A549 (cell line): Measurements from ENCODE around the gene MSI2. TPM values are rescaled to one million over a fixed set of nuclear protein-coding genes. Genes with fewer than 3 reads are reported as not detected.
A peak's percentile ranks its signal among the peaks of the same experiment; 100 is the strongest.

Experiments
- ATAC-seq, 2 experiments: fragments of 200-7000 bp in 1 of 2; fragments of >200 bp in 1 of 2; cut with Nextera tagmentation in 1 of 2; cut with Tn5 transposase in 1 of 2; 3 replicates each; pipeline versions ENCODE4 v1.8.0 to v1.9.1; 2018 to 2020; ENCODE audit warnings: mild to moderate bottlenecking in 1 of 2, moderate library complexity in 1 of 2
- CTCF ChIA-PET: fragments of 300-600 bp; sonication (Branson Sonifier 250); formaldehyde crosslinking; extraction: SDS; loops from one replicate; lab custom pipeline; 2021; ENCODE audit warnings: antibody characterized with exemption, inconsistent platforms; lab: Yijun Ruan, JAX
- POLR2A ChIA-PET: fragments of 350-600 bp; formaldehyde crosslinking; extraction: SDS; loops from one replicate; lab custom pipeline; 2021; ENCODE audit warnings: antibody characterized with exemption, inconsistent platforms; lab: Yijun Ruan, JAX
- DNase-seq, 2 experiments: peaks; one replicate each; pipeline versions ENCODE4 v3.0.0 to v3.0.0-alpha.2; 2011 to 2016; ENCODE audit warnings: low read depth in 1 of 2, low spot score in 1 of 2
- FAIRE-seq: peaks from 2 replicates; lab custom pipeline; 2011; peaks lifted over from hg19 to GRCh38; lab: Jason Lieb, UNC
- H3K27ac ChIP-seq, 2 experiments: fragments of >200 bp; sonication (Bioruptor Twin); formaldehyde crosslinking; 3 replicates each; pipeline ENCODE4 v1.5.1; 2016 to 2017
- H3K4me1 ChIP-seq: fragments of >200 bp; sonication (Bioruptor Twin); formaldehyde crosslinking; 3 replicates; pipeline ENCODE4 v1.6.1; 2016
- H3K4me2 ChIP-seq: fragments of >200 bp; sonication (Bioruptor Twin); formaldehyde crosslinking; 3 replicates; pipeline ENCODE4 v1.6.1; 2016
- H3K4me3 ChIP-seq: fragments of >200 bp; sonication (Bioruptor Twin); formaldehyde crosslinking; 3 replicates; pipeline ENCODE4 v1.5.1; 2016
- H3K9me3 ChIP-seq: fragments of >200 bp; sonication (Bioruptor Twin); formaldehyde crosslinking; 3 replicates; pipeline ENCODE4 v1.6.1; 2016
- ATOH8 ChIP-seq: fragments of 250-450 bp; sonication (Bioruptor Pico); IDR thresholded peaks from 2 replicates; pipeline ENCODE4 v1.5.0; 2020; ENCODE audit warnings: low read depth, mild to moderate bottlenecking, moderate library complexity
- BCL3 ChIP-seq: fragments of >200 bp; sonication (Bioruptor Twin); formaldehyde crosslinking; IDR thresholded peaks from 3 replicates; pipeline ENCODE4 v1.6.1; 2016
- BHLHE40 ChIP-seq: IDR thresholded peaks from 2 replicates; pipeline ENCODE4 v1.6.1; 2012; ENCODE audit warnings: low read depth, low read length, inconsistent platforms
- CBX8 ChIP-seq: fragments of 200-600 bp; sonication (generic); IDR thresholded peaks from 2 replicates; pipeline ENCODE4 v1.6.1; 2016
- CHD2 ChIP-seq: fragments of 150-350 bp; IDR thresholded peaks from 2 replicates; pipeline ENCODE4 v1.6.1; 2014; ENCODE audit warnings: low read length; ENCODE audit not compliant: partially characterized antibody
- EHF ChIP-seq: fragments of 250-450 bp; sonication (Bioruptor Pico); IDR thresholded peaks from 2 replicates; pipeline ENCODE4 v1.5.0; 2020; ENCODE audit warnings: mild to moderate bottlenecking
- ELK1 ChIP-seq: fragments of 150-350 bp; IDR thresholded peaks from 2 replicates; pipeline ENCODE4 v1.6.1; 2014; ENCODE audit warnings: low read depth, mild to moderate bottlenecking, low read length
- ESRRA ChIP-seq: fragments of 150-350 bp; IDR thresholded peaks from 2 replicates; pipeline ENCODE4 v1.6.1; 2014; ENCODE audit warnings: mild to moderate bottlenecking, low read length, borderline replicate concordance
- GATA3 ChIP-seq: IDR thresholded peaks from 2 replicates; pipeline ENCODE4 v1.6.1; 2012; ENCODE audit warnings: borderline replicate concordance
- HEYL ChIP-seq: fragments of 250-450 bp; sonication (Bioruptor Pico); IDR thresholded peaks from 2 replicates; pipeline ENCODE4 v1.8.0; 2021; ENCODE audit warnings: mild to moderate bottlenecking, moderate library complexity
- HMGXB4 ChIP-seq: fragments of 250-450 bp; sonication (Bioruptor Pico); IDR thresholded peaks from 2 replicates; pipeline ENCODE4 v1.5.0; 2021; ENCODE audit warnings: mild to moderate bottlenecking, moderate library complexity, borderline replicate concordance
- HOXA7 ChIP-seq: fragments of 250-450 bp; sonication (Bioruptor Pico); IDR thresholded peaks from 2 replicates; pipeline ENCODE4 v1.5.0; 2020; ENCODE audit warnings: mild to moderate bottlenecking, moderate library complexity
- JUN ChIP-seq, 2 experiments: fragments of >200 bp; sonication (Bioruptor Twin); formaldehyde crosslinking; IDR thresholded peaks; 2 replicates in 1 of 2; 3 replicates in 1 of 2; pipeline ENCODE4 v1.6.1; 2016 to 2017
- KDM5A ChIP-seq: fragments of 200-600 bp; sonication (generic); IDR thresholded peaks from 2 replicates; pipeline ENCODE4 v1.6.1; 2016; ENCODE audit warnings: antibody characterized with exemption, mild to moderate bottlenecking
- MAFK ChIP-seq: fragments of 450-650 bp; IDR thresholded peaks from 2 replicates; pipeline ENCODE4 v1.6.1; 2014; ENCODE audit not compliant: partially characterized antibody
- NFE2L2 ChIP-seq: fragments of 150-350 bp; conservative IDR thresholded peaks from 2 replicates; pipeline ENCODE4 v1.6.1; 2014; ENCODE audit warnings: low read length
- NR3C1 ChIP-seq: fragments of >200 bp; sonication (Bioruptor Twin); formaldehyde crosslinking; IDR thresholded peaks from 3 replicates; pipeline ENCODE4 v1.6.1; 2017
- PBX3 ChIP-seq: IDR thresholded peaks from 2 replicates; pipeline ENCODE4 v1.6.1; 2012
- POLR2A ChIP-seq: IDR thresholded peaks from 2 replicates; pipeline ENCODE4 v1.6.1; 2012; ENCODE audit warnings: mild to moderate bottlenecking, low read length
- POLR2AphosphoS2 ChIP-seq: conservative IDR thresholded peaks from 2 replicates; pipeline ENCODE4 v1.6.1; 2012; ENCODE audit warnings: low read length, improper control_type of control experiment, inconsistent platforms
- RAD21 ChIP-seq, 2 experiments: fragments of >200 bp in 1 of 2; sonication (Bioruptor Twin) in 1 of 2; formaldehyde crosslinking in 1 of 2; IDR thresholded peaks in 1 of 2; conservative IDR thresholded peaks in 1 of 2; 2 replicates in 1 of 2; 3 replicates in 1 of 2; pipeline ENCODE4 v1.6.1; 2012 to 2018; ENCODE audit warnings: inconsistent platforms in 1 of 2
- RARB ChIP-seq: fragments of 250-450 bp; sonication (Bioruptor Pico); IDR thresholded peaks from 2 replicates; pipeline ENCODE4 v1.8.0; 2021; ENCODE audit warnings: mild to moderate bottlenecking, moderate library complexity
- RCOR1 ChIP-seq: fragments of 150-350 bp; IDR thresholded peaks from 2 replicates; pipeline ENCODE4 v1.6.1; 2014; ENCODE audit warnings: antibody characterized with exemption, low read length, low read depth
- RFX5 ChIP-seq: fragments of 450-650 bp; IDR thresholded peaks from 2 replicates; pipeline ENCODE4 v1.7.1; 2014; ENCODE audit warnings: antibody characterized with exemption, mild to moderate bottlenecking, moderate library complexity
- RNF2 ChIP-seq: fragments of 200-600 bp; sonication (generic); IDR thresholded peaks from 2 replicates; pipeline ENCODE4 v1.6.1; 2016; ENCODE audit warnings: low read depth, mild to moderate bottlenecking, antibody characterized with exemption, moderate library complexity, borderline replicate concordance
- SREBF2 ChIP-seq: fragments of 450-650 bp; IDR thresholded peaks from 2 replicates; pipeline ENCODE4 v1.6.1; 2014; ENCODE audit warnings: mild to moderate bottlenecking, moderate library complexity
- TFCP2L1 ChIP-seq: fragments of 250-450 bp; sonication (Bioruptor Pico); IDR thresholded peaks from 2 replicates; pipeline ENCODE4 v1.5.0; 2021; ENCODE audit warnings: mild to moderate bottlenecking
- ZC3H11A ChIP-seq: fragments of 450-650 bp; IDR thresholded peaks from 2 replicates; pipeline ENCODE4 v1.6.1; 2014; ENCODE audit warnings: antibody characterized with exemption, mild to moderate bottlenecking
- ZFP36 ChIP-seq: fragments of 450-650 bp; IDR thresholded peaks from 2 replicates; pipeline ENCODE4 v1.6.1; 2014; ENCODE audit warnings: borderline replicate concordance; ENCODE audit not compliant: partially characterized antibody
- ZNF302 ChIP-seq: fragments of 250-450 bp; sonication (Bioruptor Pico); IDR thresholded peaks from 2 replicates; pipeline ENCODE4 v1.9.0; 2021; ENCODE audit warnings: inconsistent platforms, mild to moderate bottlenecking, moderate library complexity
- WGBS: methylation state at CpG from one replicate; pipeline ENCODE4 v1.1.6; 2017; ENCODE audit errors: missing lambda C conversion rate; 5-methylcytosine and 5-hydroxymethylcytosine counted together
- polyA plus RNA-seq, 4 experiments: library from polyadenylated mRNA; depleted of rRNA in 3 of 4; stranded (reverse); fragments of >200 nt; fragmentation: RNase III in 1 of 4; extraction: RNeasy Plus Mini Kit Qiagen cat#74134 plus additional on column Dnase treatment in 1 of 4; gene quantifications; 2 replicates in 3 of 4; 3 replicates in 1 of 4; pipeline ENCODE4 v1.2.3, GENCODE V29; 2011 to 2017

The MSI2 gene
- polyA plus RNA-seq, 2 of the 4 experiments (the other 2 are of a cell fraction): 43.6 to 44.4 TPM

GRCh38 chr17:57247261-57247660 lies 9.1 kb upstream of the MSI2 start:
- CTCF ChIA-PET: interaction anchor here (0.6 to 2.4 kb wide), 4 partner anchors 351 to 953 kb away, joined by 3 to 5 read pairs (median 4); no protein-coding TSS in a partner anchor
- POLR2A ChIA-PET: no interaction called here
- ATAC-seq: no peak
- no peak for FAIRE-seq
- peaks cover 24% of the 10 kb centered on the region; the same call in 2 of the 3 replicates for H3K9me3 ChIP-seq
- no peak for TF ChIP-seq ELK1
- TF ChIP-seq ZFP36: no peak
- TF ChIP-seq KDM5A: no peak
- no peak for TF ChIP-seq CHD2
- no peak for TF ChIP-seq CBX8
- no peak for TF ChIP-seq RAD21 (conservative IDR thresholded peaks at IDR 0.05 in 1 of 2, IDR thresholded peaks at IDR 0.05 in 1 of 2)
- no peak for TF ChIP-seq NR3C1
- TF ChIP-seq NFE2L2: no peak
- no peak for TF ChIP-seq ZNF302 (CRISPR knock-in tag)
- no peak for TF ChIP-seq RARB
- TF ChIP-seq RCOR1: no peak
- no peak for TF ChIP-seq HOXA7 (CRISPR knock-in tag)
- TF ChIP-seq JUN (IDR thresholded peaks at IDR 0.05): no peak
- TF ChIP-seq GATA3: no peak
- TF ChIP-seq HEYL (CRISPR knock-in tag): no peak
- no peak for TF ChIP-seq BCL3
- TF ChIP-seq POLR2A: no peak
- TF ChIP-seq, all 56 proteins: peak for 0
- peaks cover 8% of the 10 kb centered on the region; the same call in 1 of the 3 replicates for H3K4me1 ChIP-seq
- H3K4me2 ChIP-seq: no peak overlapping the region
- H3K4me3 ChIP-seq: no peak overlapping the region
- no peak for DNase-seq
- WGBS: 87% methylated on average over 6 of the region's 6 CpGs
- no peak overlapping the region for H3K27ac ChIP-seq

- CTCF ChIA-PET: interaction anchor here (0.8 to 2.4 kb wide), 4 partner anchors 57 to 585 kb away, joined by 3 to 5 read pairs (median 4); no protein-coding TSS in a partner anchor
- FAIRE-seq: no peak
- TF ChIP-seq MAFK (peak; percentile 61), ATOH8 (CRISPR knock-in tag) (no peak)
- no peak overlapping the region for H3K27ac ChIP-seq
- POLR2A ChIA-PET: no interaction called here
- peaks cover 24% of the 10 kb centered on the region; the same call in 2 of the 3 replicates for H3K9me3 ChIP-seq
- DNase-seq: no peak
- H3K4me1 ChIP-seq: peaks cover 8% of the 10 kb centered on the region; the same call in 1 of the 3 replicates
- H3K4me2 ChIP-seq: no peak overlapping the region
- no peak overlapping the region for H3K4me3 ChIP-seq
- 22% methylated on average over 2 of the region's 2 CpGs for WGBS
- ATAC-seq: no peak
Measured at GRCh38 chr17:57247913-57248312, 8.4 kb upstream of the MSI2 start.

- ATAC-seq (no peak), FAIRE-seq (no peak), DNase-seq (no peak)
- Histone ChIP-seq H3K4me3 (no peak overlapping the region), H3K4me1 (no peaks in the 10 kb centered on the region), H3K4me2 (no peak overlapping the region), H3K9me3 (peaks cover 24% of the 10 kb centered on the region; the same call in 2 of the 3 replicates), H3K27ac (no peak overlapping the region)
- POLR2A ChIA-PET: no interaction called here
- 98% methylated on average over 1 of the region's 1 CpG for WGBS
- CTCF ChIA-PET: interaction anchor here (0.6 to 2.4 kb wide), 3 partner anchors 44 to 584 kb away, joined by 3 to 5 read pairs (median 4); no protein-coding TSS in a partner anchor
- no peak for TF ChIP-seq RNF2
- no peak for TF ChIP-seq ZFP36
- no peak for TF ChIP-seq ESRRA
- no peak for TF ChIP-seq PBX3
- TF ChIP-seq EHF (CRISPR knock-in tag): no peak
- TF ChIP-seq CBX8: no peak
- no peak for TF ChIP-seq RFX5
- no peak for TF ChIP-seq SREBF2
- TF ChIP-seq BHLHE40: no peak
- TF ChIP-seq POLR2A: no peak
- TF ChIP-seq HMGXB4: no peak
- TF ChIP-seq ZC3H11A: no peak
- no peak for TF ChIP-seq TFCP2L1 (CRISPR knock-in tag)
- TF ChIP-seq POLR2AphosphoS2: no peak
Measured at GRCh38 chr17:57249520-57249919, 6.8 kb upstream of the MSI2 start.
